ENCODE results near the gene JAG1. TPM values are rescaled to one million over a fixed set of nuclear protein-coding genes. Genes with fewer than 3 reads are reported as not detected.

Gene JAG1
- total RNA-seq, 1 experiment from 2014 or later = 45.2 TPM

DNA sequence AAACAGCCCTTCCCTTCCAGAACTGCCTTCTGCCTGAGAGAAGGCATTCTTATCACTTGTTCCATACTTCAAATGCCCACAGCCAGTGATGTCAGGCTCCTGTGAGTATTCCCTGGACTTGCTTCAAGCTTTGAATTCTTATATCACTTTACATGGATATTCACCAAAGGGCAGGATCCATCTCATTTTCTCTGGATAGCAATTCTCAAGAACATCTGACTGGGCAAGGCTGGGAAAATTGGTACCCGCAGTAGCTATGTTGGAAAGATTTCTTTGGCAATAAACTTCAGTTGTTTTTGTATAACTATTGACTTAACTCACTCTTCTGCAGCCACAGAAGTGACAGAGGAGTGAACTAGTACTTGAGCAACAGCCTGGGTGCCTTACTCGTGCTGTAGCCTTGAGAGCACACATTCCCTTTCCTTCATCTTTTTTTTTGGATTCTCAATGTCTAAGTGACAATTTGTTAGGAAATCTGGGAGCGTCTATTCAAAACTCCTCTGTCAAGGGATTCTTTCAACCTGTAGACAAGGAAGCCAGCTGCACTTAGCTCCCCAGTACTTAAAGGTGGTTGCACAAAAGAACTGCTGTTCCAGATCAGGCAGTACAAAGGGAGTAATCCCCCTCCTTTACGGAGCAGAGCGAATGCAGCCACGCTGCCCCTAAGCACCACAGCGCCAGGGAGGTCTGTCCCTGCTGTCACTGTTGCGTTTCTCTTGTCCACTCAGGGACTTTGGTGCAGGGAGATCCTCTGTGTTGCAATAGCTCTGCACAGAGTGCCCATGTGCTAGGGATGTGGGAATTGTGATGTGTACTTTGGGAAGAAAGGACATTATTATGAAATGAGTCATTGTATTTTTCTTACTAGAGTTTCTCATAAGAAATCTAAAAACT is 69.6 kb downstream of the JAG1 start:
- no peak overlapping the region for H3K4me3 Mint-ChIP-seq
- H3K27me3 Mint-ChIP-seq (ENCODE audit: low read depth) = no peaks in the 10 kb centered on the region
- H3K36me3 Mint-ChIP-seq = no peaks in the 10 kb centered on the region
- ATAC-seq (no peak), DNase-seq (ENCODE audit: low spot score) (no peak)
- H3K27ac Mint-ChIP-seq = peak overlapping the region; percentile 47
- H3K4me1 Mint-ChIP-seq = peaks cover 9% of the 10 kb centered on the region; the same call in 1 of the 2 replicates
- ChIA-PET CTCF (no interaction called here), POLR2A (no interaction called here)
- no peaks in the 10 kb centered on the region for H3K9me3 Mint-ChIP-seq
- no peak for TF ChIP-seq ELF4 (CRISPR knock-in tag; IDR thresholded peaks at IDR 0.05; ENCODE audit: low read depth)
- TF ChIP-seq, protein P1, sequence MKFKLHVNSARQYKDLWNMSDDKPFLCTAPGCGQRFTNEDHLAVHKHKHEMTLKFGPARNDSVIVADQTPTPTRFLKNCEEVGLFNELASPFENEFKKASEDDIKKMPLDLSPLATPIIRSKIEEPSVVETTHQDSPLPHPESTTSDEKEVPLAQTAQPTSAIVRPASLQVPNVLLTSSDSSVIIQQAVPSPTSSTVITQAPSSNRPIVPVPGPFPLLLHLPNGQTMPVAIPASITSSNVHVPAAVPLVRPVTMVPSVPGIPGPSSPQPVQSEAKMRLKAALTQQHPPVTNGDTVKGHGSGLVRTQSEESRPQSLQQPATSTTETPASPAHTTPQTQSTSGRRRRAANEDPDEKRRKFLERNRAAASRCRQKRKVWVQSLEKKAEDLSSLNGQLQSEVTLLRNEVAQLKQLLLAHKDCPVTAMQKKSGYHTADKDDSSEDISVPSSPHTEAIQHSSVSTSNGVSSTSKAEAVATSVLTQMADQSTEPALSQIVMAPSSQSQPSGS (CRISPR knock-in tag; IDR thresholded peaks at IDR 0.05; ENCODE audit: borderline replicate concordance, low read depth) = no peak
- peak; percentile 95 for TF ChIP-seq GABPB1 (CRISPR knock-in tag; IDR thresholded peaks at IDR 0.05)

DNA sequence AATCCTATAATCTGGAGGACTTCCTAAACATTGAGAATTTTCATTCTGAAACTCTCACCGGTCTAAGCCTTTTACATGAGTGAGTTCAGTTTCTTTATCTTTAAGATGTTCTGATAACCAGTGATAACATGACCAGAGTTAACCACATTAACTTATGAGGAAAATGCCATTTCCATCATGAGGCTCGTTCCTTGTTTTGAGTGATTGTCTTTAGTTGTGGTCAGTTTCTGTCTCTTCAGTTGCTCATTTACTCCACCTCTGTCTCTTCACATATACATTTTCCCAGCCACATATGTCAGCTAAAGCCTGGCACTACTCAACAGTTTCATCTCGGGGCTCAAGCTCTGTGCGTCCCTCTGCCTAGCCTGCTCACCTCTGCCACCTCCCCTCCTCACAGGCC is 70.4 kb downstream of the JAG1 start:
- no peaks in the 10 kb centered on the region for H3K27me3 Mint-ChIP-seq (ENCODE audit: low read depth)
- CTCF ChIA-PET = no interaction called here

DNA sequence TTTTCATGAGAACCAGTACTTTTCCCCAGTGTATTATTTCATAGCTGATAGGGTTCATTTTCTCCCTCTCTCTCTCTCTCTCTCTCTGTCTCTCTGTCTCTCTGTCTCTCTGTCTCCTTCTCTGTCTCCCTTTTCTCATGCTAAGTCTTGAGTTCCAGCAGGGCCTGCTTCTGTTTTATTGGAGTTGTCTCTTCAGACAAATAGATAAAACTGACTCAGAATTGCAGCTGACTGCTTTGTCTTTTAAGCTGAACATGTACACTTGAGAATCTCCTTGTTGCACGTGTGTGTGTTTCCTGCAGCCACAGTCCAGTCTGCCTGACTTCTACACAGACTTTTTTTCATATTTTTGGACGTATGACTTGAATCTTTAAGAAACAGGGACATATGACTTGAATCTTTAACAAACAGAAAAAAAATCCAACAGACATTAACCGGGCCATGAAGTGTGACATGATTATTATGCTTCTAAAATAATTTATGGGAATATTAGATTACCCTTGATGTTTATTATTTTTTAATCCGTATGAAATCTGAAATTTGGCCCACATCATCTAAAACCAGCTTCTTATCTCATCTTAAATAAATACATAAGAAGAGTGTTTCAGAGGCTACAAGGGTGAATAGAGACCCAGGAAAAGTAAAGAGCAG is 71.5 kb downstream of the JAG1 start:
- Mint-ChIP-seq H3K27ac (no peak overlapping the region), H3K9me3 (no peaks in the 10 kb centered on the region), H3K27me3 (ENCODE audit: low read depth) (no peaks in the 10 kb centered on the region), H3K4me3 (no peak overlapping the region), H3K4me1 (peaks cover 9% of the 10 kb centered on the region; the same call in 1 of the 2 replicates), H3K36me3 (peaks cover 3% of the 10 kb centered on the region; the same call in 1 of the 2 replicates)
- ATAC-seq = no peak
- POLR2A ChIA-PET = no interaction called here
- DNase-seq (ENCODE audit: low spot score) = no peak
- CTCF ChIA-PET = no interaction called here
- TF ChIP-seq, protein P2, sequence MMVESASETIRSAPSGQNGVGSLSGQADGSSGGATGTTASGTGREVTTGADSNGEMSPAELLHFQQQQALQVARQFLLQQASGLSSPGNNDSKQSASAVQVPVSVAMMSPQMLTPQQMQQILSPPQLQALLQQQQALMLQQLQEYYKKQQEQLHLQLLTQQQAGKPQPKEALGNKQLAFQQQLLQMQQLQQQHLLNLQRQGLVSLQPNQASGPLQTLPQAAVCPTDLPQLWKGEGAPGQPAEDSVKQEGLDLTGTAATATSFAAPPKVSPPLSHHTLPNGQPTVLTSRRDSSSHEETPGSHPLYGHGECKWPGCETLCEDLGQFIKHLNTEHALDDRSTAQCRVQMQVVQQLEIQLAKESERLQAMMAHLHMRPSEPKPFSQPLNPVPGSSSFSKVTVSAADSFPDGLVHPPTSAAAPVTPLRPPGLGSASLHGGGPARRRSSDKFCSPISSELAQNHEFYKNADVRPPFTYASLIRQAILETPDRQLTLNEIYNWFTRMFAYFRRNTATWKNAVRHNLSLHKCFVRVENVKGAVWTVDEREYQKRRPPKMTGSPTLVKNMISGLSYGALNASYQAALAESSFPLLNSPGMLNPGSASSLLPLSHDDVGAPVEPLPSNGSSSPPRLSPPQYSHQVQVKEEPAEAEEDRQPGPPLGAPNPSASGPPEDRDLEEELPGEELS (CRISPR knock-in tag; IDR thresholded peaks at IDR 0.05) = no peak
- TF ChIP-seq, protein P3, sequence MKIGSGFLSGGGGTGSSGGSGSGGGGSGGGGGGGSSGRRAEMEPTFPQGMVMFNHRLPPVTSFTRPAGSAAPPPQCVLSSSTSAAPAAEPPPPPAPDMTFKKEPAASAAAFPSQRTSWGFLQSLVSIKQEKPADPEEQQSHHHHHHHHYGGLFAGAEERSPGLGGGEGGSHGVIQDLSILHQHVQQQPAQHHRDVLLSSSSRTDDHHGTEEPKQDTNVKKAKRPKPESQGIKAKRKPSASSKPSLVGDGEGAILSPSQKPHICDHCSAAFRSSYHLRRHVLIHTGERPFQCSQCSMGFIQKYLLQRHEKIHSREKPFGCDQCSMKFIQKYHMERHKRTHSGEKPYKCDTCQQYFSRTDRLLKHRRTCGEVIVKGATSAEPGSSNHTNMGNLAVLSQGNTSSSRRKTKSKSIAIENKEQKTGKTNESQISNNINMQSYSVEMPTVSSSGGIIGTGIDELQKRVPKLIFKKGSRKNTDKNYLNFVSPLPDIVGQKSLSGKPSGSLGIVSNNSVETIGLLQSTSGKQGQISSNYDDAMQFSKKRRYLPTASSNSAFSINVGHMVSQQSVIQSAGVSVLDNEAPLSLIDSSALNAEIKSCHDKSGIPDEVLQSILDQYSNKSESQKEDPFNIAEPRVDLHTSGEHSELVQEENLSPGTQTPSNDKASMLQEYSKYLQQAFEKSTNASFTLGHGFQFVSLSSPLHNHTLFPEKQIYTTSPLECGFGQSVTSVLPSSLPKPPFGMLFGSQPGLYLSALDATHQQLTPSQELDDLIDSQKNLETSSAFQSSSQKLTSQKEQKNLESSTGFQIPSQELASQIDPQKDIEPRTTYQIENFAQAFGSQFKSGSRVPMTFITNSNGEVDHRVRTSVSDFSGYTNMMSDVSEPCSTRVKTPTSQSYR (CRISPR knock-in tag; IDR thresholded peaks at IDR 0.05) = no peak
- TF ChIP-seq, protein P4, sequence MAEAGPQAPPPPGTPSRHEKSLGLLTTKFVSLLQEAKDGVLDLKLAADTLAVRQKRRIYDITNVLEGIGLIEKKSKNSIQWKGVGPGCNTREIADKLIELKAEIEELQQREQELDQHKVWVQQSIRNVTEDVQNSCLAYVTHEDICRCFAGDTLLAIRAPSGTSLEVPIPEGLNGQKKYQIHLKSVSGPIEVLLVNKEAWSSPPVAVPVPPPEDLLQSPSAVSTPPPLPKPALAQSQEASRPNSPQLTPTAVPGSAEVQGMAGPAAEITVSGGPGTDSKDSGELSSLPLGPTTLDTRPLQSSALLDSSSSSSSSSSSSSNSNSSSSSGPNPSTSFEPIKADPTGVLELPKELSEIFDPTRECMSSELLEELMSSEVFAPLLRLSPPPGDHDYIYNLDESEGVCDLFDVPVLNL (CRISPR knock-in tag; IDR thresholded peaks at IDR 0.05; ENCODE audit: borderline replicate concordance, low read depth) = no peak
- no peak for TF ChIP-seq TEAD1 (CRISPR knock-in tag; IDR thresholded peaks at IDR 0.05)
- no peak for TF ChIP-seq CBFB (CRISPR knock-in tag; IDR thresholded peaks at IDR 0.05; ENCODE audit: low read depth)
- TF ChIP-seq KAT7 (CRISPR knock-in tag; IDR thresholded peaks at IDR 0.05; ENCODE audit: borderline replicate concordance) = no peak
- TF ChIP-seq, protein P5, sequence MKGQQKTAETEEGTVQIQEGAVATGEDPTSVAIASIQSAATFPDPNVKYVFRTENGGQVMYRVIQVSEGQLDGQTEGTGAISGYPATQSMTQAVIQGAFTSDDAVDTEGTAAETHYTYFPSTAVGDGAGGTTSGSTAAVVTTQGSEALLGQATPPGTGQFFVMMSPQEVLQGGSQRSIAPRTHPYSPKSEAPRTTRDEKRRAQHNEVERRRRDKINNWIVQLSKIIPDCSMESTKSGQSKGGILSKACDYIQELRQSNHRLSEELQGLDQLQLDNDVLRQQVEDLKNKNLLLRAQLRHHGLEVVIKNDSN (CRISPR knock-in tag; IDR thresholded peaks at IDR 0.05) = no peak

More for the DNA sequence above, 70.4 kb downstream of the JAG1 start:
- Mint-ChIP-seq H3K9me3 (no peaks in the 10 kb centered on the region), H3K36me3 (peaks cover 3% of the 10 kb centered on the region; the same call in 1 of the 2 replicates), H3K27ac (peak overlapping the region; percentile 3; the same call in 1 of the 2 replicates), H3K4me1 (peaks cover 9% of the 10 kb centered on the region; the same call in 1 of the 2 replicates), H3K4me3 (no peak overlapping the region)
- ATAC-seq (no peak), DNase-seq (ENCODE audit: low spot score) (no peak)
- no peak for TF ChIP-seq OVOL2 (CRISPR knock-in tag; IDR thresholded peaks at IDR 0.05; ENCODE audit: borderline replicate concordance)
- TF ChIP-seq NFE2L1 (CRISPR knock-in tag; IDR thresholded peaks at IDR 0.05) = no peak
- no peak for TF ChIP-seq FOXJ3 (CRISPR knock-in tag; IDR thresholded peaks at IDR 0.05; ENCODE audit: borderline replicate concordance)
- no peak for TF ChIP-seq ZNF138 (CRISPR knock-in tag; conservative IDR thresholded peaks at IDR 0.05)
- no peak for TF ChIP-seq SMAD3 (CRISPR knock-in tag; IDR thresholded peaks at IDR 0.05; ENCODE audit: borderline replicate concordance)
- no peak for TF ChIP-seq TP53 (CRISPR knock-in tag; IDR thresholded peaks at IDR 0.05)
- no peak for TF ChIP-seq RORB (CRISPR knock-in tag; IDR thresholded peaks at IDR 0.05)
- TF ChIP-seq, protein P1 (CRISPR knock-in tag; IDR thresholded peaks at IDR 0.05; ENCODE audit: borderline replicate concordance, low read depth) = no peak
- TF ChIP-seq CREB1 (CRISPR knock-in tag; IDR thresholded peaks at IDR 0.05) = no peak
- TF ChIP-seq HMGA2 (CRISPR knock-in tag; IDR thresholded peaks at IDR 0.05) = no peak
- no peak for TF ChIP-seq ZBTB21 (CRISPR knock-in tag; IDR thresholded peaks at IDR 0.05; ENCODE audit: borderline replicate concordance)
- TF ChIP-seq CREM (CRISPR knock-in tag; IDR thresholded peaks at IDR 0.05) = no peak
- TF ChIP-seq CBFB (CRISPR knock-in tag; IDR thresholded peaks at IDR 0.05; ENCODE audit: low read depth) = no peak
- TF ChIP-seq ATF1 (CRISPR knock-in tag; IDR thresholded peaks at IDR 0.05) = no peak
- TF ChIP-seq PRRX2 (CRISPR knock-in tag; IDR thresholded peaks at IDR 0.05) = no peak
- TF ChIP-seq, protein P5 (CRISPR knock-in tag; IDR thresholded peaks at IDR 0.05) = no peak
- POLR2A ChIA-PET = no interaction called here
